GM23338 (cell line): ENCODE measurements around the gene CTAGE9. TPM values are rescaled to one million over a fixed set of nuclear protein-coding genes. Genes with fewer than 3 reads are reported as not detected.

Experiments
- CREB1 ChIP-seq: fragments of 250-450 bp; sonication (Bioruptor Pico); IDR thresholded peaks from 2 replicates; pipeline ENCODE4 v1.5.0; 2020; ENCODE audit warnings: low read depth, mild to moderate bottlenecking, moderate library complexity
- JUNB ChIP-seq: IDR thresholded peaks from one replicate; pipeline ENCODE4 v1.6.1; 2016; ENCODE audit warnings: antibody characterized with exemption; ENCODE audit not compliant: unreplicated experiment
- POLR2AphosphoS5 ChIP-seq: IDR thresholded peaks from 2 replicates; pipeline ENCODE4 v1.6.1; 2016; ENCODE audit warnings: antibody characterized with exemption, low read depth
- REST ChIP-seq: IDR thresholded peaks from one replicate; pipeline ENCODE4 v1.6.1; 2018; ENCODE audit warnings: antibody characterized with exemption; ENCODE audit not compliant: unreplicated experiment
- ZNF114 ChIP-seq: fragments of 250-450 bp; sonication (Bioruptor Pico); IDR thresholded peaks from 2 replicates; pipeline ENCODE4 v1.5.0; 2020; ENCODE audit warnings: mild to moderate bottlenecking, moderate library complexity
- ZNF331 ChIP-seq: fragments of 250-450 bp; sonication (Bioruptor Pico); IDR thresholded peaks from 2 replicates; pipeline ENCODE4 v1.5.0; 2020; ENCODE audit warnings: low read depth, mild to moderate bottlenecking, moderate library complexity
- ZNF462 ChIP-seq: fragments of 250-450 bp; sonication (Bioruptor Pico); IDR thresholded peaks from 2 replicates; pipeline ENCODE4 v1.5.0; 2020; ENCODE audit warnings: mild to moderate bottlenecking, moderate library complexity
- polyA plus RNA-seq: library from polyadenylated mRNA; unstranded; fragments of >200 nt; fragmentation: Nextera tagmentation; extraction: Ambion mirVana; gene quantifications from 2 replicates; pipeline ENCODE4 v1.2.1, GENCODE V29; 2016
- total RNA-seq: library from RNA; depleted of rRNA; stranded (reverse); fragments of >200 nt; shearing (Covaris generic); gene quantifications from 2 replicates; pipeline ENCODE4 v1.2.3, GENCODE V29; 2014

Gene CTAGE9
- total and polyA plus RNA-seq, 2 experiments from 2014 or later = 0.10 to 0.13 TPM

- TF ChIP-seq ZNF462 (CRISPR knock-in tag) = no peak
- no peak for TF ChIP-seq CREB1 (CRISPR knock-in tag)
- no peak for TF ChIP-seq REST
- no peak for TF ChIP-seq JUNB
- TF ChIP-seq ZNF114 (CRISPR knock-in tag) = no peak
- TF ChIP-seq ZNF331 = no peak
- TF ChIP-seq POLR2AphosphoS5 = no peak
Measured at GRCh38 chr6:131669891-131670290, 40.9 kb downstream of the CTAGE9 start (continued).
